H1 (cell line): ENCODE measurements around the gene RECK. TPM values are rescaled to one million over a fixed set of nuclear protein-coding genes. Genes with fewer than 3 reads are reported as not detected.

Experiments
- CTCF ChIA-PET: fragments of 300-600 bp; sonication (Branson Sonifier 250); formaldehyde crosslinking; loops from one replicate; lab custom pipeline; 2021; ENCODE audit not compliant: partially characterized antibody; lab: Charles Lee
- POLR2A ChIA-PET: fragments of 300-600 bp; sonication (Branson Sonifier 250); formaldehyde crosslinking; loops from one replicate; lab custom pipeline; 2021; ENCODE audit warnings: inconsistent platforms; ENCODE audit not compliant: partially characterized antibody; lab: Charles Lee
- DNase-seq, 2 experiments: peaks; one replicate each; pipeline versions ENCODE4 v3.0.0 to v3.0.0-alpha.2; 2010 to 2022; ENCODE audit warnings: low spot score in 2 of 2, low read depth in 1 of 2, mixed read lengths in 1 of 2
- FAIRE-seq: peaks from 2 replicates; lab custom pipeline; 2011; peaks lifted over from hg19 to GRCh38; lab: Jason Lieb, UNC
- H2AFZ ChIP-seq: 2 replicates; pipeline ENCODE4 v1.8.1; 2012; ENCODE audit warnings: low read length, inconsistent platforms
- H2AK5ac ChIP-seq: 2 replicates; pipeline ENCODE4 v1.6.1; 2013; ENCODE audit warnings: low read depth, low read length
- H2BK120ac ChIP-seq: replicated peaks from 2 replicates; pipeline ENCODE3; 2013; ENCODE audit warnings: low read depth, low read length, inconsistent platforms
- H2BK12ac ChIP-seq: 2 replicates; pipeline ENCODE4 v1.6.1; 2013; ENCODE audit warnings: low read depth, low read length
- H2BK15ac ChIP-seq: 2 replicates; pipeline ENCODE4 v1.6.1; 2013; ENCODE audit warnings: low read length
- H2BK20ac ChIP-seq: 2 replicates; pipeline ENCODE4 v1.6.1; 2013; ENCODE audit warnings: low read length
- H2BK5ac ChIP-seq: 2 replicates; pipeline ENCODE4 v1.6.1; 2013; ENCODE audit warnings: low read depth, low read length
- H3K14ac ChIP-seq: 2 replicates; pipeline ENCODE4 v1.6.1; 2013; ENCODE audit warnings: inconsistent platforms; ENCODE audit not compliant: insufficient read length
- H3K18ac ChIP-seq: 2 replicates; pipeline ENCODE4 v1.6.1; 2013; ENCODE audit warnings: low read length; ENCODE audit errors: extremely low read depth
- H3K23ac ChIP-seq: 2 replicates; pipeline ENCODE4 v1.6.1; 2013; ENCODE audit warnings: inconsistent platforms; ENCODE audit not compliant: insufficient read length
- H3K23me2 ChIP-seq: 2 replicates; pipeline ENCODE4 v1.6.1; 2013; ENCODE audit warnings: low read depth, low read length
- H3K27ac ChIP-seq: 2 replicates; pipeline ENCODE4 v1.6.1; 2011; ENCODE audit warnings: low read depth, low read length, inconsistent platforms
- H3K27me3 ChIP-seq, 4 experiments: replicated peaks in 1 of 4; 1 replicate in 1 of 4; 2 replicates in 3 of 4; pipeline versions ENCODE4 v1.6.1 to v1.8.1; 2011 to 2013; ENCODE audit warnings: low read length in 3 of 4, mild to moderate bottlenecking in 3 of 4, inconsistent platforms in 2 of 4, mixed read lengths in 2 of 4, moderate library complexity in 1 of 4; ENCODE audit not compliant: control insufficient read depth in 3 of 4, insufficient read depth in 3 of 4; ENCODE audit errors: extremely low read depth in 1 of 4
- H3K36me3 ChIP-seq, 4 experiments: 2 replicates each; pipeline versions ENCODE4 v1.6.1 to v1.8.1; 2011 to 2013; ENCODE audit warnings: mild to moderate bottlenecking in 4 of 4, low read length in 3 of 4, moderate library complexity in 2 of 4, control low read depth in 1 of 4, inconsistent platforms in 1 of 4; ENCODE audit not compliant: insufficient read depth in 4 of 4, control insufficient read depth in 2 of 4
- H3K4ac ChIP-seq: replicated peaks from 2 replicates; pipeline ENCODE3; 2013; ENCODE audit warnings: low read length, low read depth, mixed read lengths, inconsistent platforms; ENCODE audit not compliant: insufficient read length
- H3K4me1 ChIP-seq, 4 experiments: replicated peaks in 1 of 4; 1 replicate in 1 of 4; 2 replicates in 3 of 4; pipeline versions ENCODE4 v1.6.1 to v1.8.1; 2011 to 2013; ENCODE audit warnings: low read length in 3 of 4, inconsistent platforms in 2 of 4, mixed read lengths in 1 of 4; ENCODE audit not compliant: insufficient read depth in 4 of 4, control insufficient read depth in 3 of 4
- H3K4me2 ChIP-seq, 2 experiments: 2 replicates each; pipeline versions ENCODE4 v1.6.1 to v1.8.1; 2011 to 2013; ENCODE audit warnings: low read depth in 2 of 2, low read length in 2 of 2, control low read depth in 1 of 2, inconsistent platforms in 1 of 2, mild to moderate bottlenecking in 1 of 2; ENCODE audit not compliant: insufficient read depth in 1 of 2
- H3K4me3 ChIP-seq, 4 experiments: fragments of 200-600, 300-600 bp in 1 of 4; sonication (generic), shearing (Covaris generic), sonication (Bioruptor Twin) in 1 of 4; 2 replicates each; pipeline versions ENCODE4 v1.5.1 to v1.8.1; 2011 to 2016; ENCODE audit warnings: low read length in 4 of 4, low read depth in 3 of 4, control low read depth in 2 of 4, inconsistent platforms in 2 of 4, mild to moderate bottlenecking in 2 of 4, mixed read lengths in 1 of 4, moderate library complexity in 1 of 4; ENCODE audit not compliant: insufficient read depth in 2 of 4; ENCODE audit errors: extremely low read depth in 1 of 4
- H3K56ac ChIP-seq: replicated peaks from 2 replicates; pipeline ENCODE3; 2013; ENCODE audit warnings: low read depth, mild to moderate bottlenecking, mixed read lengths, low read length, inconsistent platforms; ENCODE audit not compliant: insufficient read length
- H3K79me1 ChIP-seq: 2 replicates; pipeline ENCODE4 v1.6.1; 2013; ENCODE audit warnings: low read depth, low read length, control low read depth
- H3K79me2 ChIP-seq, 2 experiments: 2 replicates each; pipeline versions ENCODE4 v1.6.1 to v1.8.1; 2012 to 2013; ENCODE audit warnings: low read length in 2 of 2, mild to moderate bottlenecking in 2 of 2, inconsistent platforms in 1 of 2; ENCODE audit not compliant: insufficient read depth in 2 of 2, control insufficient read depth in 1 of 2
- H3K9ac ChIP-seq, 4 experiments: replicated peaks in 1 of 4; 1 replicate in 1 of 4; 2 replicates in 3 of 4; pipeline versions ENCODE4 v1.6.1 to v1.8.1; 2011 to 2013; ENCODE audit warnings: low read depth in 3 of 4, low read length in 3 of 4, control low read depth in 2 of 4, mild to moderate bottlenecking in 2 of 4, moderate library complexity in 2 of 4, inconsistent platforms in 1 of 4; ENCODE audit errors: extremely low read depth in 1 of 4
- H3K9me3 ChIP-seq, 2 experiments: 2 replicates each; pipeline versions ENCODE4 v1.6.1 to v1.8.1; 2012 to 2013; ENCODE audit warnings: mild to moderate bottlenecking in 2 of 2, moderate library complexity in 2 of 2, control low read depth in 1 of 2, inconsistent platforms in 1 of 2, low read depth in 1 of 2, low read length in 1 of 2, mixed read lengths in 1 of 2; ENCODE audit not compliant: insufficient read depth in 2 of 2
- H4K20me1 ChIP-seq, 2 experiments: replicated peaks in 1 of 2; 2 replicates each; pipeline versions ENCODE3 to v1.8.1; 2011 to 2013; ENCODE audit warnings: inconsistent platforms in 2 of 2, low read length in 2 of 2, mild to moderate bottlenecking in 1 of 2; ENCODE audit not compliant: insufficient read depth in 2 of 2, control insufficient read depth in 1 of 2
- H4K5ac ChIP-seq: 2 replicates; pipeline ENCODE4 v1.6.1; 2013; ENCODE audit warnings: low read length, low read depth, mixed read lengths, inconsistent platforms; ENCODE audit not compliant: insufficient read length
- H4K8ac ChIP-seq: 2 replicates; pipeline ENCODE4 v1.8.0; 2013; ENCODE audit warnings: mild to moderate bottlenecking, moderate library complexity, low read length, inconsistent platforms; ENCODE audit not compliant: insufficient read depth; ENCODE audit errors: extremely low read depth
- H4K91ac ChIP-seq: replicated peaks from 2 replicates; pipeline ENCODE3; 2013; ENCODE audit warnings: low read length, mixed read lengths, inconsistent platforms; ENCODE audit not compliant: insufficient read length
- WGBS, 2 experiments: shearing (Covaris generic) in 1 of 2; methylation state at CpG; one replicate each; pipeline versions ENCODE4 v1.1.6 to v1.1.7; 2013 to 2015; ENCODE audit warnings: low lambda C conversion rate in 2 of 2, mixed read lengths in 2 of 2, inconsistent platforms in 1 of 2, low coverage in 1 of 2, missing lambda C conversion rate in 1 of 2; ENCODE audit not compliant: insufficient replicate concordance in 2 of 2, insufficient coverage in 1 of 2, insufficient read length in 1 of 2; ENCODE audit errors: extremely low coverage in 1 of 2, missing lambda C conversion rate in 1 of 2; 5-methylcytosine and 5-hydroxymethylcytosine counted together
- polyA plus RNA-seq, 7 experiments: library from polyadenylated mRNA; depleted of rRNA in 3 of 7; stranded (reverse) in 5 of 7; unstranded in 2 of 7; fragments of >200 nt in 5 of 7; fragments of 200-250 nt in 2 of 7; gene quantifications; 1 replicate in 5 of 7; 2 replicates in 1 of 7; 4 replicates in 1 of 7; pipeline versions ENCODE4 v1.2.1 to v1.2.3, GENCODE V29; 2011 to 2013; ENCODE audit warnings: missing spikeins in 2 of 7, mixed read lengths in 2 of 7
- total RNA-seq: library from RNA; stranded (reverse); fragmentation: NEBNext Ultra II Directional; extraction: Animal tissue kit (Norgen Biotek cat#: 25700); gene quantifications from 2 replicates; pipeline ENCODE4 v1.2.1, GENCODE V29; 2021

RECK gene
- total and polyA plus RNA-seq, 2 of the 8 experiments (the other 6 are each of a cell fraction or from before 2014, with no cell fraction given), result 5.4 to 9.8 TPM

GRCh38 chr9:36169166-36169565, 132.5 kb downstream of the RECK start, which contains the start of gene CCIN:
Gene CCIN (plus strand): TSS chr9:36169388. CDS start chr9:36169503, 115 bp downstream.
- H3K27me3 ChIP-seq, result no peaks in the 10 kb centered on the region
- H3K4me3 ChIP-seq, result no peak within 1 kb of the TSS
- no peak within 1 kb of the TSS for H3K9ac ChIP-seq
- no peak within 1 kb of the TSS for H2AK5ac ChIP-seq
- no peak within 1 kb of the TSS for H2BK12ac ChIP-seq
- ChIA-PET POLR2A (interaction anchor here (1.1 to 1.6 kb wide), 2 partner anchors 8 to 21 kb away, joined by 3 to 5 read pairs; partner anchors contain the start of gene CLTA), CTCF (interaction anchor here (0.6 to 10.2 kb wide), 15 partner anchors 9 to 255 kb away, joined by 3 to 153 read pairs (median 4); partner anchors contain the start of gene GLIPR2)
- H3K79me1 ChIP-seq, result no peaks in the 10 kb centered on the region
- no peak within 1 kb of the TSS; the same call in 1 of the 2 replicates for H2BK5ac ChIP-seq
- H2BK120ac ChIP-seq, result no peak within 1 kb of the TSS
- H4K91ac ChIP-seq, result no peak within 1 kb of the TSS
- H3K36me3 ChIP-seq, result no peaks in the 10 kb centered on the region
- H3K9me3 ChIP-seq, result no peaks in the 10 kb centered on the region
- H4K20me1 ChIP-seq, result no peaks in the 10 kb centered on the region
- peaks cover 2% of the 10 kb centered on the region; the same call in 1 of the 2 replicates for H3K23me2 ChIP-seq
- no peak within 1 kb of the TSS for H3K14ac ChIP-seq
- 94% methylated on average over 6 of the region's 6 CpGs; no CpG with 5 or more reads in 1 of the 2 experiments for WGBS, 2 experiments
- no peak within 1 kb of the TSS for H3K4ac ChIP-seq
- FAIRE-seq, result no peak
- H3K4me2 ChIP-seq, result no peak within 1 kb of the TSS
- no peak within 1 kb of the TSS for H3K18ac ChIP-seq
- H2BK20ac ChIP-seq, result no peak within 1 kb of the TSS
- H3K23ac ChIP-seq, result no peak within 1 kb of the TSS
- H3K4me1 ChIP-seq, result peaks cover 0 to 6% (median 3%) of the 10 kb centered on the region in 4 experiments; a peak in 5 of 7 replicates
- no peak within 1 kb of the TSS for H4K5ac ChIP-seq
- H4K8ac ChIP-seq, result peak within 1 kb of the TSS; percentile 0; the same call in 1 of the 2 replicates
- no peak within 1 kb of the TSS for H3K27ac ChIP-seq
- H2BK15ac ChIP-seq, result 0 out of 2 replicates have a peak within 1 kb of the TSS, but pooled peaks have one; percentile 40
- H2AFZ ChIP-seq, result no peak within 1 kb of the TSS
- no peaks in the 10 kb centered on the region for H3K79me2 ChIP-seq
- no peak within 1 kb of the TSS for H3K56ac ChIP-seq
- no peak for DNase-seq
